Choroid plexus epithelial cell (primary cell): ENCODE results near the gene UNC13A.

Experiments used
- DNase-seq: peaks from one replicate; pipeline ENCODE4 v3.0.0-alpha.2; 2010; ENCODE audit warnings: low read depth
- H3K4me3 ChIP-seq: 2 replicates; pipeline ENCODE4 v1.5.1; 2011; ENCODE audit warnings: low read depth, mild to moderate bottlenecking, control low read depth, low read length, moderate library complexity
- TF ChIP-seq, protein P1 (sequence below): conservative IDR thresholded peaks from 2 replicates; pipeline ENCODE4 v1.5.1; 2011; ENCODE audit warnings: low read depth, mild to moderate bottlenecking, control low read depth, inconsistent platforms, low read length, moderate library complexity

Gene UNC13A

DNA sequence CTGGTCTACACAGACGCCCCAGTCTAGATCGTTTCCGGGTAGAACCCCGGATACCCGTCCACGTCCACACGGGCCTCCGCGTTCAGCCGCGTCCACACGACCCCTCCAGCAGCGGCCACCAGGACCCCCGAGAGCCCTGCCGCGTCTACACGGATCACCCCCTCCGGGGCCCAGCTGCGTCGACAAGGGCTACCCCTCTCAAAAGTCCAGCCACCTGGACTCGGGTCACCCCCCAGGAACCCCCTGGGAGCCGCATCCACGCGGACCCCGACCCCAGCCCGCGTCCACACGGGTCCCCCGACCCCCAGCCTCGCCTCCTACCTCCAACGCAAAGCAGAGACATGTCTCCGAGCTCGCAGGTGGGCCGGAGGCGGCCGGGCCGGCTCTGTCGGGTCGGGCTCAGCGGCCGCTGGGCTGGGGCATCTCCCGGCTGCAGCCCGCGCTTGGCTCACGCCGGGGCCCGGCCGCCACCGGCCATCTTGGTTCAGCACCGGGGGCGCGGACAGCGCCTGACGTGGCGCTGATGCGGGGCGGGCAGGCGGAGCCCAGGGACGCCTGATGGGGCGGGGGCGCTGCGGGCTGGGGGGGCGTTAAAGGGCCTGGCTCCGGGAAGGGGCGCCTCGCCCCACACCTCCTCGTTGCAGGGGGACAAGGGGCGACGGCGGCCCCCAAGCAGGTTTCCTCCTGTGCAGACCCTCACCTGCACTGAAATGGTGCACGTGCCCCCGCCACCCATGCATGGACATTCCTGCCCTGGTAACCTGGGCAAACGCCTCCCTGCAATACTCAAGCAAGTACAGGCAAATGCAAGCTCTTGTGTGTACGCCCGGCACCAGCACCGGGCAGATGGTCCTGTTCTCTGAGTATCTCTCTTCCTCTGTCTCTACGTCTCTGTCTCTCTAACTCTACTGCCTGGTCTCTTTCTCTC lies at the start of gene UNC13A:
Gene UNC13A, minus strand, starts transcription at position 498 of the 928 bp plus-strand sequence. Its CDS starts 155 bp downstream, at position 343.
- H3K4me3 ChIP-seq, result peak within 1 kb of the TSS; percentile 52
- TF ChIP-seq, protein P1, sequence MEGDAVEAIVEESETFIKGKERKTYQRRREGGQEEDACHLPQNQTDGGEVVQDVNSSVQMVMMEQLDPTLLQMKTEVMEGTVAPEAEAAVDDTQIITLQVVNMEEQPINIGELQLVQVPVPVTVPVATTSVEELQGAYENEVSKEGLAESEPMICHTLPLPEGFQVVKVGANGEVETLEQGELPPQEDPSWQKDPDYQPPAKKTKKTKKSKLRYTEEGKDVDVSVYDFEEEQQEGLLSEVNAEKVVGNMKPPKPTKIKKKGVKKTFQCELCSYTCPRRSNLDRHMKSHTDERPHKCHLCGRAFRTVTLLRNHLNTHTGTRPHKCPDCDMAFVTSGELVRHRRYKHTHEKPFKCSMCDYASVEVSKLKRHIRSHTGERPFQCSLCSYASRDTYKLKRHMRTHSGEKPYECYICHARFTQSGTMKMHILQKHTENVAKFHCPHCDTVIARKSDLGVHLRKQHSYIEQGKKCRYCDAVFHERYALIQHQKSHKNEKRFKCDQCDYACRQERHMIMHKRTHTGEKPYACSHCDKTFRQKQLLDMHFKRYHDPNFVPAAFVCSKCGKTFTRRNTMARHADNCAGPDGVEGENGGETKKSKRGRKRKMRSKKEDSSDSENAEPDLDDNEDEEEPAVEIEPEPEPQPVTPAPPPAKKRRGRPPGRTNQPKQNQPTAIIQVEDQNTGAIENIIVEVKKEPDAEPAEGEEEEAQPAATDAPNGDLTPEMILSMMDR, result no peak
- peak; percentile 53 for DNase-seq

DNA sequence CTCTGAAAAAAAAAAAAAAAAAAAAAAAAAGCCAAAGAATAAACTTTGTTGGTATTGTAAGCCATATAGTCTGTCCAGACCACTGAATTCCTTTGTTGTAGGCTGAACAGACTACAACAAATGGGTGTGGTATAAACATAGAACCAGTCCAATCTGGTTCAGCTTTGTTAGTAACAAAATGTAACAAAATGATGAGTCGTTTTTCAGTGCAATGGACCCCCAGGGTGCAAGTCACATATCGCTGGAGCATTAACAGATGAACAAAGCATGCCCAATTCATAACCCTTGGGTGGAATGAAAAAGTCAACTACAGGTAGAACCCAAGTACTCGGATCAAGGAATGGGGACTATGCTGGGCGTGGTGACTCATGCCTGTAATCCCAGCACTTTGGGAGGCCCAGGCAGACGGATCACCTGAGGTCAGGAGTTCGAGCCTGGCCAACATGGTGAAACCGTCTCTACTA lies 49.6 kb upstream of the UNC13A start:
- TF ChIP-seq, protein P1, result no peak
- DNase-seq, result peak; percentile 30

DNA sequence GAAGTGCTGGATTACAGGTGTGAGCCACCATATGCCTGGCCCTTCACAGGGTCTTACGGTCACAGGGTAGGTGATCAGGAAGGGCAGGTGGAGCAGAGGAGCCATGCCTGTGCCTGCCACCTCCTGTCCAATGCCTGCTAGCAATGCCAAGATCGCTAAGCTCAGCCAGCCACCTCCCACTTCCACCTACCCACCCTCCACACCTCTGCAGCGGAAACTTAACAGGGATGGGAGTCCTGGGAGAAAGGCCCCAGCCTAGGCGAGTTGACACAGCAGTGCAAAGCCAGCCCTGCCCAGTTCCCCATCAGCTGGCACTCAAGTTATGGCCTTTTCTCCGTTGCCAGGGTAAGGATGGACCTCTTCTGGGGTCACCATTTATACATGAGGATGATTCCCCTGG lies 47.3 kb upstream of the UNC13A start:
- DNase-seq, result no peak
- no peak overlapping the region for H3K4me3 ChIP-seq
- TF ChIP-seq, protein P1, result no peak

More for the DNA sequence above, 49.6 kb upstream of the UNC13A start:
- no peak overlapping the region for H3K4me3 ChIP-seq

DNA sequence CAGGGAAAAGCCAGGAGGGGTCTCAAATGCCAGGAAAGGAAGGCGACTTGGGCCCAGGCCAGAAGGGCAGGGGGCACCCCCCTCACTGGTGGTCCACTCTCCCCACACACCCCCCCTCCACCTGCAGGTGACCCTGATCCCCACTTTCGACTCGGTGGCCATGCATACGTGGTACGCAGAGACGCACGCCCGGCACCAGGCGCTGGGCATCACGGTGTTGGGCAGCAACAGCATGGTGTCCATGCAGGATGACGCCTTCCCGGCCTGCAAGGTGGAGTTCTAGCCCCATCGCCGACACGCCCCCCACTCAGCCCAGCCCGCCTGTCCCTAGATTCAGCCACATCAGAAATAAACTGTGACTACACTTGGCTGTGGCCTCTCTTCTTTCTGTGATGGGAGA lies 46.0 kb upstream of the UNC13A start:
- TF ChIP-seq, protein P1, result no peak
- no peak for DNase-seq
- no peak overlapping the region for H3K4me3 ChIP-seq

DNA sequence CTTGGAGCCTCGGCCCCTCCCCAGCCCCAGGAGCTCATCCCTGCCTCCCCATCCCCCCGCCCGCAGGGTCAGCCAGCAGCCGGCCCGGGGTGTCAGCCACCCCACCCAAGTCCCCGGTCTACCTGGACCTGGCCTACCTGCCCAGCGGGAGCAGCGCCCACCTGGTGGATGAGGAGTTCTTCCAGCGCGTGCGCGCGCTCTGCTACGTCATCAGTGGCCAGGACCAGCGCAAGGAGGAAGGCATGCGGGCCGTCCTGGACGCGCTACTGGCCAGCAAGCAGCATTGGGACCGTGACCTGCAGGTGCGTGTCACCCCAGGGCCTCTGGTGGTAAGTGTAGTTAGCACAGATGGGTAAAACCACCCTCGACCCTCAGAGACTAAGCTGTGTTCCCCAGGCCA lies 45.0 kb upstream of the UNC13A start:
- no peak overlapping the region for H3K4me3 ChIP-seq
- TF ChIP-seq, protein P1, result no peak
- no peak for DNase-seq

DNA sequence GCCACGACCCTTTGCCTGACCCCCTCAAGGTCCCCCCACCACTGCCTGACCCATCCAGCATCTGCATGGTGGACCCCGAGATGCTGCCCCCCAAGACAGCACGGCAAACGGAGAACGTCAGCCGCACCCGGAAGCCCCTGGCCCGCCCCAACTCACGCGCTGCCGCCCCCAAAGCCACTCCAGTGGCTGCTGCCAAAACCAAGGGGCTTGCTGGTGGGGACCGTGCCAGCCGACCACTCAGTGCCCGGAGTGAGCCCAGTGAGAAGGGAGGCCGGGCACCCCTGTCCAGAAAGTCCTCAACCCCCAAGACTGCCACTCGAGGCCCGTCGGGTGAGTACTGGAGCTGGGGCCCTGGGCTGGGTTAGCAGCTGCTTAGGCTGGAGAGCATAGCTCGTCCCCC lies 39.7 kb upstream of the UNC13A start:
- no peak for DNase-seq
- TF ChIP-seq, protein P1, result no peak
- no peak overlapping the region for H3K4me3 ChIP-seq
